ENCODE measurements around the gene N4BP2L2.
A peak's percentile ranks its signal among the peaks of the same experiment; 100 is the strongest.

The N4BP2L2 gene

DNA sequence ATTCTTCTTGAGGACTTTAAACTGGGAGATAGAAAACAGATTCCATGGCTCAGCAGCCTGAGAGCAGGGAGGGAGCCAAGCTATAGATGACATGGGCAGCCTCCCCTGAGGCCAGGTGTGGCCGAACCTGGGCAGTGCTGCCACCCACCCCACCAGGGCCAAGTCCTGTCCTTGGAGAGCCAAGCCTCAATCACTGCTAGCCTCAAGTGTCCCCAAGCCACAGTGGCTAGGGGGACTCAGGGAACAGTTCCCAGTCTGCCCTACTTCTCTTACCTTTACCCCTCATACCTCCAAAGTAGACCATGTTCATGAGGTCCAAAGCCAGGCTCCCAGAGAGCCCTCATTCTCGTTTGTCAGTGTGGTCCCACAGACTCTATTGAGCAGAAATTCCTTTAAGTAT lies 118.7 kb downstream of the N4BP2L2 start:
- DNase-seq = no peak

DNA sequence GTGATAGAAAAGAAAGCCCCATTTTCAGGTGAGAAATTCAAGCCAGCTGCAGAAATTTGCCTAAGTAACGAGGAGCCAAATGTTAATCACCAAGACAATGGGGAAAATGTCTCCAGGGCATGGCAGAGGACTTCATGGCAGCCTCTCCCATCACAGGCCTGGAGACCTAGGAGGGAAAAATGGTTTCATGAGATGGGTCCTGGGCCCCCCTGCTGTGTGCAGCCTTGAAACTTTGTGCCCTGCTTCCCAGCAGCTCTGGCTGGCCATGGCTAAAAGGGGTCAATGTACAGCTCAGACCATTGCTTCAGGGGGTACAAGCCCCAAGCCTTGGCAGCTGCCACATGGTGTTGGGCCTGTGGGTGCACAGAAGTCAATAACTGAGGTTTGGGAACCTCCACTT lies 120.6 kb downstream of the N4BP2L2 start:
- DNase-seq = no peak

DNA sequence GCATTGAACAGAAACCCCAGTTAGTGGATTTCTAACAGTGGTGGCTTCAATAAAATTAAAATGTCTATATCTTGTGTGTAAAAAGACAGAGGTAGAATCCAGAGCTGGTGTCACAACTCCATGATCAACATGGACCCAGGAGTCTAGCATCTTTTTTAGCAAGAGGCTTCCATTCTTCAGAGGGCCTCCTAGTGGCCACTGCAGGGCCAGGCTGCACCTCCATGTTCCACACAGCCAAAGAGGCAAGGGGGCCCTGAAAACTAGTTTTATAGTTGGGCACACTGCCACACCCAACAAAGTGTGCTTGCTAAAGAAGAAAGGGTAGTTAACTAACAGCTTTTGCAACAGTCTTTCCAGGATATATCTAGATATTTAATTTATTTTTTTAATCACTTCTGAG lies 123.6 kb downstream of the N4BP2L2 start:
- no peak for DNase-seq

DNA sequence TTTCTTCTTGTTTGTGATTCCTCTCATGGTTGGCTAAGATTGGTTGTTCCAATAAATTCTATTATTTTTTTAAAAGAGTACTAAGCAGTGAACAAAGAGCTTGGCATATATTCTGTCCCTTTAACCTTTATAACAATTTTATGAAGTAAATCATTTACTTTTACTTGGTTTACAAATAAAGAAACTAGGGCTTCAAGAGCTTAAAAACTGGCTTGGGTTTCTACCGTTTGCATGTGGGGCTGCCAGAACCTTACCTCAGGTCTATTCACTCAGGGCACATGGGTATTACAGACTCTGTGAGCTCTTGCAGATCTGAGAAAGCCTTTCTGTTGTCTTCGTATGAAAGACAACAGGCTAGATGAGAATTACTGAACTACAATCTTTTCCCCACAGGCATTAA lies 124.0 kb downstream of the N4BP2L2 start:
- no peak for DNase-seq

DNA sequence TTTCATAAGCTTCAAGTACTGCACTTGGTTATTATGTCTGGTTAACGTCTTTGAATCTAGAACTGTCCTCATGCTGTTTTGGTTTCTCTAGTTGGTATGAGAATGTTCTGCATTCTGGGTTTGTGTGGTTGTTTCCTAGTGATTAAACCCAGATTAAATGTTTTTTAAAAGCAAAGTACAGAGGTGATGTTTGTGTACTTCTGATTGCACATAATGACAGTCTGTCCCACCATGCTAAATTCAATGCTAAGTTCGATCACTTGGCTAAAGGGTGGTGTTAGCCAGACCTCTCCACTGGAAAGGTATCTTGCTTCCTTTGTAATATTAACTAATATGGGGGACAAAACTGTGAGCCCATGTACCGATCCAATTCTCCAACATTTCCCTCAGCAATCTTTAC lies 125.3 kb downstream of the N4BP2L2 start:
- no peak for DNase-seq

DNA sequence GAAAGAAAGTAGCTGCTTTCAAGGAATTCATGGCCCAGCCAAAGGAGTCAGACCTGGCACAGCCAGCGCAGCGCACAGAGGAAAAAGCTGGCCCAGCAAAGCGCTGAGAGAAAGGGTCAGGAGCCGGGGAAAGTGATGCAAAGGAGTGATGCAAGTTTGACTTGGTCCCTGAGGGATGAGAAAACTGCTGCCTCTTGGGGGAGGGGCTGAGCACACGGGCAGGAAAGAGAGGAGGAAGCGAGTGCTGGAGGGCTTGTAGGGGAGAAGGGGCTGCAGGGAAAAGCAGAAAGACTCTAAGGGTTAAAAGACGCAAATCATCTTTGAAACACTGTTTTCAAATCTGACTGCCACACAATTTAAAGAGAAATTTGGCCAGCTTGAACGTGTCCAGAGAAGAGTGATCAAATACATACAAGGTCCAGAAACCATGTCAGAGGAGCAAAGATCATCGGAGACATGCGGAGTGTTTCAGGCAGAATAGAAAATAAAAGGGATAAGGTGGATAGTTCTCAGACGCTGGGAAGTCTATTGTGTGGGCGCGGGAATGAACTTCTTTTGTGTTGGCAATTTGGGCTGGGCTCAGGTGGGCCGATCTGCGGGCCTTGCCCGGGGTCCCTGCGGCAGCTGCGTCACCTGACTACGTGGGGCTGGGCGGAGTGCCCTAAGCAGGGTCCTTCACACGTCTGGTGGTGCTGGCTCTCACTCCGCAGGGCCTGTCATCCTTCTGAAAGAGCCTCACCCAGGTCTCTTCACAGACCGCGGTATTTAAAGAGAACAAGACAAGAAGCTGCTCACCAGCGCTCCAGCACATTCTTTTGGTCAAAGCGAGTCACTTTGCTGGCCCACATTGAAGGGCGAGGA lies 128.8 kb downstream of the N4BP2L2 start:
- no peak for DNase-seq

DNA sequence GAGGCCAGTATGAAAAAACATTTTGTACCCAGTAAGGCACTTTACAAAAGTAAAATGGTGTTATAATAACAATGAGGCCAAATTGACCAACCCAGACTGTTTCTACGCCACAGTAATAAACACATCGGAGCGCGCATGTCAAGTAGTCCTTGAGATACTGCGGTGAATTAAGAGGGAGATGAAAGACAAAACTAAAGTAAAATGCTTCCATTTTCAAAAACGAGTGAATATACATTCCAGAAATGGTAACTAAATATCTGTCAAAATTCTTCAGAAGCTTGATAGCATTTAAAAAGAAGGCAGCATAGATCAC lies 129.6 kb downstream of the N4BP2L2 start:
- peak; percentile 6 for DNase-seq

DNA sequence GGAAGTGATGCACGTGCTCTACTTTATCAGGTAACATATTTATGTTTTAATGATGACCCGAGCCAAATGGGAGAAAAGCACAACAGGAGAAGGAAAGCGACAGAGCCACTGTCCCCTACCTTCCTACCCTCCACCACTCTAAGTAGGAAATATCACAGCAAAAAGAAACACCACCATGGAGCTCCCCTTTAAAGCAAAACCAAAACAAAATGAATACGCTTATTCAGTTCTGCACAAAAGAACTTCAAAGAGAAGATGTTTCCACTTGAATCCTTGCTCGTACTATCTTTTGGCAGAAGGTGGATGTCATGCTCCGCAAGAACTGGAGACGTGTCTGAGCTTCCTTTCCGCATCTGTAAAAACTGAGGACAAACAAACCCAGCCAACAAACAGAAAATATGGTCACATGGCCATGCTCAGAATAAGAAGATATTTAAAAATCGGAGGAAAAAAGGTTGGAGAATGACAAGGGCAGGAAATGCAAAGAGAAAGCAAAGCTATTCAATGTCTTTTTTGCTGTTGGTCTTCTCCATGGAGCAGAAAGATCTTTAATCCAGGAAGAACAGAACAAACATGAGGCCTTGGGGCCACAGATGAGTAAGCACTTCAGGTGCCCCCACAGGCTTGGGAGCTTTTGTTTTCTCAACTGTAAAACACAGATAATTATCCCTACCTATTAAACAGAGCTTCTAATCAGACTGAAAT lies 130.1 kb downstream of the N4BP2L2 start:
- no peak for DNase-seq

DNA sequence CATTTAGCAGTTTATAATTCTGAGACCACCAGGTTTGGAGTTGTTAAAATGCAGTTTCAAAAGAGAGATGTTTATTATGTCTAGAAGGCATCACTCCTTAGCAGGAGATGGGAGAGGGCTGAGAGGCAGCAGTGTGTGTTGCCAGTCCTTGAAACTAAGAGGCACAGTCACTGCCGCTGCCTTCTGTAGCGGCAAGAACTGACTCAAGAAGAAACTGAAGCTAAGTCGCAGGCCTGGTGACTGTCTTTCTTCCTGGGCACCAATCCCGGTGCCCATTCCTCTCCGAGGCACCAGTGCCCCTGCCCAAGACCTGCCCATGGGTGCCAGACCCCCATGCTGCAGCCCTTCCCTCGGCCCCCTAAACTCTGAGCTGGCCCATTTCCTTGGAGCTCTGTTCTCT lies 130.7 kb downstream of the N4BP2L2 start:
- DNase-seq = no peak

DNA sequence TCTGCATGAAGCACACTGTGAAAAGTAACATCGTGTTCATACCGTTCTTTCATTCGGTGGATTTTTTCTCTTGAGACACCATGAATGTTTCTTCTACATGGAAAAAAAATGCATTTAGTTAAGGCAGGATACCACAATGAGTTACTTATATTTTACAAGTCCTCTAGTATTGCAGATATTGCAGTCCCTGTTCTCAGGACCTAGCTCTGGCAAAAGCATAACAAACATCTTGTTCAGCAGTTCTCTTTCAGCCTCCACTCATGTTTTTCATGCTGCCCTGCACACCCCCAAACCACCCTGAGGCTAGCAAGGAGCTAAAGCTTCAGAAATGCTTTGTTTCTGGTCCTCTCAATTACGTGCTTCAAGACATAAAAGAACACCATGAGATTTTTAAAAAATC lies 135.5 kb downstream of the N4BP2L2 start:
- DNase-seq = no peak

DNA sequence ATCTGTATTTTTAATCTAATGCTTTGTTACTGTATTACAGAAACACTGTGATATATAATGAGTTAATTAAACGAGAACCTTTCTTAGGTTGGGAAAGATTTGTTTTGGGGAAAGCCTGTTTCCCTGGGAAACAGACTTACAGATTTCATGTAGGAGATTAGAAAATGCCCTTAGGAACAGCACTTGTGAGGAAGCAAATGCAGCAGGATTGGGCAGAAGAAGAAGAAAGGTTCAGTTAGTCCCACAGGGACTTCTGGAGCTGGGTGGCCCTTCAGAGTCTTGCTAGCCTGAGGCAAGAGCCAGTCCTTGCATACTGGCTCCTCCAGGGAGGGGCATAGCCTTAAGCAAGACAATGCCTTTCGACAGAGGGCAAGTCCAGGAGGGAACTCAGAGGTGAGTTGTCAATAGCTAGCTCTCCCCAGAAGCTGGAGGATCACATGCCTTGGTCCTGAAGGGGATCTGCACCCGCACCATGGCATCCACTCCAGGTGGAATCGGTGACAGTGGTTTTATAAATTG lies 147.4 kb downstream of the N4BP2L2 start:
- DNase-seq = no peak

DNA sequence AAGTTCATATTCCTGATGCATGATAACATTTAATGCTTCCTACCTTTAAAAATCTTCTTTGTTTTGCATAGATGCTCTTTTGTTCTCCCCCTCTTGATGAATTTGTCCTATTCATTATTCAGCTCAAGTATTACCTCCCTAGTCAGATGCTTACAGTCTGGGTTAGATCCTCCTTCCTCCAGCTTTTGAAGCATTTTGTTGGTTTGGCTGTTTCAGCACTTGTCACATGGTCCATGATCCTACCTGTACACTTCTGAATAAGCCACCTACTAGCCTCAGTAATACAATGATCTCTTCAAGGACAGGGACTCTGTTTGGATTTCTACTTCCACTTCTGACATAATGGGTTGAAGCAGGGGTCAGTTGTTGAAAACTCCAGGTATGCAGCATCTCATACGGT lies 148.1 kb downstream of the N4BP2L2 start:
- no peak for DNase-seq

DNA sequence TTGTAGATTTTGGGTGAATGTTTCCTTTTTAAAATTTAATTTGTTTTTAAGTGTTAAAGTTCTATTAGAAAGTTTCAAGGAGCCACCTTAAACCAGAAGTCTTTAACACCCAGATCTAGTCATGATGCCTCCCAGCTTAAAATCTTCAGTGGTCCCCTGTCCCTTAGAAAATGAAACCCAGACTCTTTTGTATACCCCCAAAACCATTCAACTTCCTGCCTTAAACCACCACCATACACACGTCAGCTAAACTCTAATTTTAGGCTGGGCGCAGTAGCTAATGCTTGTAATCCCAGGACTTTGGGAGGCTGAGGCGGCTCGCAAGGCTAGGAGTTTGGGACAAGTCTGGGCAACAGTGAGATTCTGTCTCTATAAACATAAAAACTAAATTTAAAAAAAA lies 148.5 kb downstream of the N4BP2L2 start:
- no peak for DNase-seq

DNA sequence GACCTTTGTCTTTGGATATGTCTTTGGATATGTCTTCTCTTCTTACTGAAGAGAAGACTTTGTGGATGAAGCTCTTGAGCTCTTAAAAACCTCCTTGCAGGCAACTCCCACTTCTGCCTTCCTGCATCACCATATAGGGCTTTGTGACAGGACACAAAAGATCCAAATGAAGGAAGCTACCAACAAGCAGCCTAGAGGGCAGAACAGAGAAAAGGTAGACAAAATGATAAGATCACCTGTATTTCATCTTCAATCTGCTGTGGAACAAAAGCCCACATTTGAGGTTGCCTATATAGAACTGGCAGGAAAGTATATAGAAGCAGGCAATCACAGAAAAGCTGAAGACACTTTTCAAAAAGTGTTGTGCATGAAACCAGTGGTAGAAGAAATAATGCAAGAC lies 153.2 kb downstream of the N4BP2L2 start:
- DNase-seq = no peak

DNA sequence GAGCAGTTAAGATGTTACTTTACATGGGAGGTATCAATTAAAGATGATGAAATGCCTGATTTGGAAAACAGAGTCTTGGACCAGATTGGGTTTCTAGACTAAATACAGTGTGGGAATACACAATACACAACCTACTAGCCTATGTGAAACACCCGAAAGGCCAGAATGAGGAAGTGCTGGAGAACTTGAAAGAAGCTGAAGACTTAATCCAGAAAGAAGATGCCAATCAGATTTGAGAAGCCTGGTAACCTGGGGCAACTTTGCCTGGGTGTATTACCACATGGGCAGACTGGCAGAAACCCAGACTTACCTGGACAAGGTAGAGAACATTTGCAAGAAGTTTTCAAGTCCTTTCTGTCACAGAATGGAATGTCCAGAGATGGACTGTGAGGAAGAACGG lies 153.9 kb downstream of the N4BP2L2 start:
- DNase-seq = no peak

DNA sequence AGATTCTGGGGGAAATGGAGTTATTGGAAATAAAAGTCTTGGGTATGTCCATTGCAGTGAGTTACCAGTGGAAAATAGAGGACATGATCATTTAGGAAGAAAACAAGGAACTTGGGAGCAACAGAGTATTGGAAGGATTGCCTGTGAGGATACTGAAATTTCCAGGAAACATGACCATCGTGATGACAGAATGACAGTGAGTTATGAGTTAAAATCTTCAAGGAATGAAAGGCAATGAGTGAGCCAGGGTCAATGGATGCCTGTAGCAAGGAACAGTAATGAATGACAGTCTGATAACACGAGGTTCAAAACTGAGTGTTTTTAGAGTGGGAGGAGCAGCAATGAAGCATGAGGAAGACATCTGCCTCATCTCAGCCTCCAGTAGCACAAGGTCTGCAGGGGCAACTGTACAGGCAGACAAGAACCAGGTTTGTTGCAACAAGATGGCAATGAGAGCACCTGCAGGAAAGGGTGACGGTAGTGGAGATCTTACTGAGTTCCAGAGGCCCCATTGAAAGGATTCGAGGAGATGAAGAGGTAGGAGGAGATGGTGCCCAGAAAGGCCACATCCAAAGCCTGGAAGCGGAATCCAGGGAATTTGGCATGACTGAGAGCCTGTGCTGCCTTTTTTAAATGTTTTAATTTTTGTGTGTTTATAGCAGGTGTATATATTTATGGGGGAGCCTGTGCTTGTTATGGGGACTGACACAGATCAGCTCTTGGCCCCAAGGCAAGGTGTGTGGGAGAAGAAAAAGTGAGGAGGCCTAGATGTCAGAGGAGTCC lies 154.6 kb downstream of the N4BP2L2 start:
- DNase-seq = no peak

All from NCI-H510A (cell line).